ENCODE results near the gene CCL28.
"Not testable (repeated sequence)": the region's sequence is repeated elsewhere in the genome, so short reads cannot be mapped to it uniquely, and the experiment has no call there.

The CCL28 gene

GRCh38 chr5:43409809-43410271, 2.4 kb downstream of the CCL28 start:
- no peak for DNase-seq

DNA sequence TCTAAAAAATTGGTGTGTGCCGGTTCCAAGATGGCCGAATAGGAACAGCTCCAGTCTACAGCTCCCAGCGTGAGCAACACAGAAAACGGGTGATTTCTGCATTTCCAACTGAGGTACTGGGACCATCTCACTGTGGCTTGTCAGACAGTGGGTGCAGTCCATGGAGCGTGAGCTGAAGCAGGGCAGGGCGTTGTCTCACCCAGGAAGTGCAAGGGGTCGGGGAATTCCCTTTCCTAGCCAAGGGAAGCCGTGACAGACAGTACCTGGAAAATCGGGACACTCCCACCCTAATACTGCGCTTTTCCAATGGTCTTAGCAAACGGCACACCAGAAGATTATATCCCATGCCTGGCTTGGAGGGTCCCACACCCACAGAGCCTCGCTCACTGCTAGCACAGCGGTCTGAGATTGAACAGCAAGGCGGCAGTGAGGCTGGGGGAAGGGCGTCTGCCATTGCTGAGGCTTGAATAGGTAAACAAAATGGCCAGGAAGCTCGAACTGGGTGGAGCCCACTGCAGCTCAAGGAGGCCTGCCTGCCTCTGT, 9.6 kb downstream of the CCL28 start:
- not testable (repeated sequence) for DNase-seq

GRCh38 chr5:43401827-43402226, 10.4 kb downstream of the CCL28 start:
- no peak for DNase-seq

GRCh38 chr5:43400082-43400481, 12.1 kb downstream of the CCL28 start:
- no peak for DNase-seq

DNA sequence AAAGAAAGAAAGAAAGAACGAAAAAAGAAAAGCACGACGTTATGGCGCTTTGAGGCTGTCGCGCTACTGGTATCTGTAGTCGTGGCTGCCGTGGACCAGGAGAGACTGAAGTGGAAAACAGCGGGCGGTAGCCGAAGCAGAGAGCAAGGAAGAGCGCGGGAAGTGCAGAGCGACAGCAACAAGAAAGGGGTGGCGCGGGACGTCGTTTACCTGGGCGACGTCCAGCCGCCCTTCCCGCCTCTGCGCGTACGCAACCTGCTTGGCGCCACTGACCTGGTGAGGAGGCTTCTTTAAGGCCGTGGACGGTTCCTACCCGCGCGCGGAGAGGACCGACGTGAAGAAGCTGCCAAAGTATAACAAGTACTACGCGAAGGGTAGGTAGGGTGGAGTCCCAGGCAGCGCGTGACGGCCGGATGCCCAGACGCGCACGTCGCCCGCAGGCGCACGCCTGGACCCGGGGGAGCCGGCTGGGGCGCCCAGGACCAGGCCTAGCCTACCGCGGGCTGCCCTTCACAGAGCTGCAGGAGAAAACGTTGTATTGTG, 15.4 kb downstream of the CCL28 start:
- peak; percentile 62 for DNase-seq

DNA sequence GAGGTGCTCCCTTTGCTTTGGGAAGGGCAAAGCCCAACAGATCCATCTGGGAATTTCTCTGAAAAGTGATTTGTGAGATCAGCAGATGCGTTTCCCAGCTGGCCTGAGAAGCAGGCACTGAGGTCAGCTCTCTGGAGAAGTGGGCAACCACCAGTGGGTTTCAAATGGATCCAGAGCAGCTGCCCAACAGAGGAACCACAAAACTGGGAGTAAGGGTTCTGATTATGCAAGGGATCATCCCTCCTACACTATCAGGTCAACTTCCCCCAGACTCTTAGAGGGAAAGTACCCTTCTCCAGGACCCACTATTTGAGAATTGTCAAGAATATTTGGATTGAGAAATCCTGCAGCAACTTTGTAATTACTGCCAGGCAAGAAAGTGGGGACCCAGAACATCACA, 21.7 kb downstream of the CCL28 start:
- no peak for DNase-seq

GRCh38 chr5:43389679-43390329, 22.4 kb downstream of the CCL28 start:
- peak; percentile 39 for DNase-seq

- no peak for DNase-seq
These were observed 25.2 kb downstream of the CCL28 start for GRCh38 chr5:43386960-43387362.

DNA sequence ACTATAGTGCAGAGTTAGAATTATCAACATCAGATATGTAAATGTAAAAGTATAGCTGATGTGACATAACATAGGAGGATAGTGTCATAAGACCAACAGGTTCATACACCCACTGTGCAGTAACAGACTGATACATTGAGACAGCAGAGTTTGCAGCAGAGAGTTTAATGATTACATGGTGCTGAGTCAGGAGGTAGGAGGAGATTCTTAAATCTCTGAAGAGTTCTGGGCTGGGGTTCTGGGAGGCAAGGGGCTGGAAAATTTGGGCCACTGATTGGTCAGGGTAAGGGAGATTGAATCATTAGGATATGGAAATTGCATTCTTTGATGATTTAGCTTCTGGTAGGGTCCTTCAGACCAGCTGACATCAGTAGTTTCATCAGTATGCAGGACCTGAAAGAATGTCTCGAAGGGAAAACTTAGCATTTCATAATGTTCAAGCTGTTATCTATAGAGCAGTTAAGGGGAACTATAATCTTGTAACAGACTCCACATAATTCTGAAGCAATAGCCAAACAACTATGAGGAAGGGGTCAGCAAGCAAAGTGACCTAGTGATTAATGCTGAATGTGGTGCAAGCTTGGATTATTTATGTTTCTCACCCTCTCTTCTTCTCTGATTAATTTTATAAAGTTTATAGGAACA, 35.6 kb downstream of the CCL28 start:
- DNase-seq = no peak

GRCh38 chr5:43371821-43372220, 40.4 kb downstream of the CCL28 start:
- no peak for DNase-seq

DNA sequence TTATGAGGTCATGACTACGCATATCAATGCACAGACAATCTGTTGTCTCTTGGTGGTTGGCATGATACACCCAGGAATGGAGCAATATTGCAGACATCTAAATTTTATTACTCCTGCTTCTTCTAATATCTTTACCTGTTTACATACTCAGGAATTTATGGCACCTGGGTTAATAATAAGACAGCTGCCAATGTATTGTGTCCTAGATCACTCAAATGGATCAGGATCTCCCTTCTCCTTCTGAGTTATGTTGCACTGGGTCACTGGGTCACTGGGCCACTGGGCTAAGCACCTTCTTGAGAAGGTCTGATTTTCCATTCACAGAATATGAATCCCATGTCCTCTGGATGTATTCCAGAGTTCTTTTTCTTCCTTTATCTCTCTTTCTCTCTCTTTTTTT, 41.8 kb downstream of the CCL28 start:
- DNase-seq = no peak

- DNase-seq = no peak
These were observed 42.5 kb downstream of the CCL28 start for GRCh38 chr5:43369651-43370050.

DNA sequence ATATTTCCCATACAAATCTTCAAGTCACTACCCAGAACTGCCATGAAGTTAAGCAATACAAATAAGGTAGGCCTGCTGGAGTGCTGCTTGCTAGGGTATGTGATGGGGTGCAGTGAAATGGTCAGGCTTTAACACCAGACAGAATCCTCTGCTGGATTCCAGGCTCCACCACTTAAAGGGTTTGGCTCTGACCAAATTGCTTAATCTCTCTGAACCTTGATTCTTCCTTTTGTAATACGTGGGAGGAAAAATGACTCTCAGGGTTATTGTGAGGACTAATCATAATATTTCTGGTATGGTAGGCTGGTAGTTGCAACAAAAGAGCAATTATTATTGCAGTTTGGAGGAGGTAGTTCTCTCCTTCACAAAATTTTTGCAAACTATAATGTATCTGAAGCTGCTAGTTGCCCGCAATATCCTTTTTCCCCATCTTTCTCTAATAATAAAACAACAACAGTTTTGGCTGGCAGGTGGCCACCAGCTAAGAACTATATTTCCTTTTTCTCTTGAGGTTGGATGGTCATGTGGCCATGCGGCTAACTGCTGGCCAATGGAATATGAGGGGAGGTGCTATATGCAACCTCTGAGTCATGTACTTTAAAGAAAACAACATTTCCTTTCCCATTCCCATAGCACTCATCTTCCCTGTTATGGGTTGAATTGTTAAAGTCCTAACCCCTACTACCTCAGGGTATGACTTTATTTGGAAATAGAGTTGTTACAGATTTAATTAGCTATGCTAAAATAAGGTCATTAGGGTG, 44.1 kb downstream of the CCL28 start:
- no peak for DNase-seq

- DNase-seq = no peak
These were observed 44.7 kb downstream of the CCL28 start for GRCh38 chr5:43367453-43367852.

DNA sequence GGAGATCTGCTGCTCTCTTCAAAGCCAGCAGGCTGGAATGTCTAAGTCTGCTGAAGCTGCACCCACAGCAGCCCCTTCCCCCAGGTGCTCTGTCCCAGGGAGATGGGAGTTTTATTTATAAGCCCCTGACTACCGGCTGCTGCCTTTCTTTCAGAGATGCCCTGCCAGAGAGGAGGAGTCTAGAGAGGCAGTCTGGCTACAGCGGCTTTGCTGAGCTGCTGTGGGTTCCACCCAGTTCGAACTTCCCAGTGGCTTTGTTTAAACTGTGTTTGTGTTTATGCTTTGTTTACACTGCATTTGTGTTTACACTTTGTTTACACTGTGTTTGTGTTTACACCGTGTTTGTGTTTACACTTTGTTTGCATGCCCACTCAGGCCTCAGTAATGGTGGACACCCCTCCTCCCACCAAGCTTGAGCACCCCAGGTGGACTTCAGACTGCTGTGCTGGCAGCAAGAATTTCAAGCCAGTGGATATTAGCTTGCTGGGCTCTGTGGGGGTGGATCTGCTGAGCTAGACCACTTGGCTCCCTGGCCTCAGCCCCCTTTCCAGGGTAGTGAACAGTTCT, 45.4 kb downstream of the CCL28 start:
- DNase-seq = not testable (repeated sequence)

DNA sequence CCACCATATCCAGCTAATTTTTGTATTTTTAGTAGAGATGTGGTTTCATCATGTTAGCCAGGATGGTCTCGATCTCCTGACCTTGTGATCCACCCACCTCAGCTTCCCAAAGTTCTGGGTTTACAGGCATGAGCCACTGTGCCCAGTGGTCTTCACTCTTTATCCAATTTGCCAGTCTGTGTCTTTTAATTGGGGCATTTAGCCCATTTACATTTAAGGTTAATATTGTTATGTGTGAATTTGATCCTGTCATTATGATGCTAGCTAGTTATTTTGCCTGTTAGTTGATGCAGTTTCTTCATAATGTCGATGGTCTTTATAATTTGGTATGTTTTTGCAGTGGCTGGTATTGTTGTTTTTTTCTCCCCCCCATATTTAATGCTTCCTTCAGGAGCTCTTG, 47.0 kb downstream of the CCL28 start:
- DNase-seq = not testable (repeated sequence)

DNA sequence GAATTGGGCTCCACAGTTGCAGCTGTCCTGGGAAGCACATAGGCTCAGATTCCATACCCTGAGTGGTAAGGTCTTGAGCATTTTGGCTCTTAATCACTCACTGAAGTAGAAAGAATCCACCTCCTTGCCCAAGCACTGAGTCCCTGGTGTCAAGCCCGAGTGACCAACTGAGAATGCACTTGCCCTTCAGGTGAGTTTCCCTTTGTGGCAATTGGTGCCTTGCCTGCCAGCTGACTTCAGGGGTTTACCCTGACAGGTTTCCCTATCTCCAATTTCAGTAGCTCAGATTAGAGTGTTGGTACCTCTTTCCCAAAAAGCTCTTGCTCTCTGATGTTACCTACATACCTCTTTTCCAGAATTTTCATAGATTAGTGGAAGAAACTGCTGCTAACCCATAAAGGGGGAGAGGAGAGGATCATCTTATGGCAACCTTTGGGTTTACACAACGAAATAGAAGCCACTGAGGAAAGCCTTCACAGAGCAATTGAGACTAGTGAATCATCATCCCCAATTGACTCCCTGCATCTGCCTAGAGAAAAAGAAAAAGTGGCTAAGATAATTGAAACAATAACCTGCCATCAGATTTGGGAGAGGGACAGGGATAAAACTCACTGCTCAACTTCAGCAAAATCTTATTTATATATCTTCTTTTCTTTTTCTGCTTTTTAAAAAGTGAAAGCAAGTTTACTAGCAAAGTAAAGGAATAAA, 48.6 kb downstream of the CCL28 start:
- DNase-seq = no peak

DNA sequence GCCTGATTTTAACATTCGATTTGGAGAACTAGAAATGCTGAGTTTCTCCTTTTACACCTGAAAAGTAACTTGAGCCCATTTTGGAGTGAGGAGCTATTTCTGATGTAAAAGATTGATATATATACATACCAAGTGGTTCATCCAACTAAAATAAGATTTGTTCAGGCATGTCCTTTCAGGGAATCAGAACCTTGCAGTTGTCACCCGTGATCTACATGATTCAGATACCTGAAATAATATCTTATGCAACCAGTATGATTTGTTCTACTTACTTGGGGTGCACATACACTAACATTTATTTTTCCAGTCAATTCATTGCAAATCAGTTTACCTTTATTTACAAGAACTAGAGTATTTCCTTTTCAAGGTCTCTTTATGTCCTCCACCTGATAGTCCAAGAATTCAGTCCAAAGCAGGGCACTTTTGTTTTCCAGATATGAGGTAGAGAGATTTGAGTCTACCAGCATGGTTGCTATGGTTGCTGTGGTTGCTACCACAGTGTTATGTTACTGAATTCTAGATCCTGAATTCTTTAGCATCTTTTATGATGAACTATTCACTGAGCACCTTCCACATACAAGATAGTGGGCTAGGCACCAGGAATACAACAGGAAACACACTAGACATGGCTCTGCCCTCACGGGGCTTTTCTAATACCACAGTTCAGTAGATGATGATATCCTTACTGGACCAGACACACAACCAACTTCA, 49.3 kb downstream of the CCL28 start:
- no peak for DNase-seq

- DNase-seq = no peak
These were observed 53.5 kb downstream of the CCL28 start for GRCh38 chr5:43358726-43359125.

- no peak for DNase-seq
These were observed 53.9 kb downstream of the CCL28 start for GRCh38 chr5:43358301-43358700.

GRCh38 chr5:43357878-43358281, 54.3 kb downstream of the CCL28 start:
- DNase-seq = no peak

GRCh38 chr5:43357067-43357466, 55.1 kb downstream of the CCL28 start:
- DNase-seq = no peak

Data from central memory CD4-positive, alpha-beta T cell (primary cell).